Mucosa of rectum (tissue), 2 donors: ENCODE data around the gene ZNF25.
"Not testable (repeated sequence)": the region's sequence is repeated elsewhere in the genome, so short reads cannot be mapped to it uniquely, and the experiment has no call there.

Experiments
- H3K27ac ChIP-seq, 2 donors: one replicate each; pipeline ENCODE4 v1.7.0; 2013; ENCODE audit warnings: inconsistent platforms in 2 of 2, low read depth in 2 of 2, low read length in 2 of 2
- H3K27me3 ChIP-seq, 2 donors: one replicate each; pipeline ENCODE4 v1.7.0; 2013; ENCODE audit warnings: low read length in 2 of 2; ENCODE audit not compliant: control insufficient read depth in 2 of 2, insufficient read depth in 2 of 2
- H3K36me3 ChIP-seq, 2 donors: one replicate each; pipeline ENCODE4 v1.7.0; 2013; ENCODE audit warnings: low read length in 2 of 2; ENCODE audit not compliant: control insufficient read depth in 2 of 2, insufficient read depth in 2 of 2
- H3K4me1 ChIP-seq, 2 donors: one replicate each; pipeline ENCODE4 v1.7.0; 2013; ENCODE audit warnings: low read length in 2 of 2, mild to moderate bottlenecking in 1 of 2; ENCODE audit not compliant: control insufficient read depth in 2 of 2, insufficient read depth in 2 of 2
- H3K4me3 ChIP-seq, 2 donors: one replicate each; pipeline ENCODE4 v1.7.0; 2013; ENCODE audit warnings: low read length in 2 of 2
- H3K9ac ChIP-seq, 2 donors: one replicate each; pipeline ENCODE4 v1.7.0; 2013; ENCODE audit warnings: low read length in 2 of 2, low read depth in 1 of 2, mild to moderate bottlenecking in 1 of 2
- H3K9me3 ChIP-seq, 2 donors: one replicate each; pipeline ENCODE4 v1.7.0; 2013; ENCODE audit warnings: low read length in 2 of 2; ENCODE audit not compliant: control insufficient read depth in 2 of 2
- donor health status: healthy.
- donor health status: Normal muscosa, but diverticular disease.

The ZNF25 gene

GRCh38 chr10:37998920-37999319, 22.5 kb upstream of the ZNF25 start:
- not testable (repeated sequence) for H3K27ac ChIP-seq, H3K4me3 ChIP-seq, H3K9me3 ChIP-seq, H3K4me1 ChIP-seq, H3K9ac ChIP-seq, H3K27me3 ChIP-seq, H3K36me3 ChIP-seq

DNA sequence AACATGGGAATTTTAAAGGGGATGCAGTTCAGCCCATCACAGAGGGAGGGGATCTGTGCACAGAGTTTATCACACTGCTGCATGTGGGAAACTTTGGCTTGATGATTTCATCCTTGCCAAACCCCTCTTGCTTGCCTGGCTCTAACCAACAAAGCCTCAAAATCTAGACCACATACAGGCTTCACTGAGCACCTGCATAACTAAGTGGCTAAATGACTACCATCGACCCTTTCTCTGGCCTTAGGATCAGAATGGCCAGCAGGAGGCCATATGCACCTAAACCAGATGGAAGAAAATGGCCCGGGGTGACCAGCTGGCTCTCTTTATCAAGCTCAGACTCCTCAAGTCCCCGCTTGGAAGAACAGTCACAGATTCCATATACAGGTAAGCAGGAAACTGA, 15.6 kb upstream of the ZNF25 start:
- no peak overlapping the region for H3K27ac ChIP-seq
- H3K4me1 ChIP-seq: no peaks in the 10 kb centered on the region
- no peaks in the 10 kb centered on the region for H3K36me3 ChIP-seq
- no peaks in the 10 kb centered on the region for H3K9me3 ChIP-seq
- H3K9ac ChIP-seq: no peak overlapping the region
- H3K4me3 ChIP-seq: no peak overlapping the region
- H3K27me3 ChIP-seq: no peaks in the 10 kb centered on the region

DNA sequence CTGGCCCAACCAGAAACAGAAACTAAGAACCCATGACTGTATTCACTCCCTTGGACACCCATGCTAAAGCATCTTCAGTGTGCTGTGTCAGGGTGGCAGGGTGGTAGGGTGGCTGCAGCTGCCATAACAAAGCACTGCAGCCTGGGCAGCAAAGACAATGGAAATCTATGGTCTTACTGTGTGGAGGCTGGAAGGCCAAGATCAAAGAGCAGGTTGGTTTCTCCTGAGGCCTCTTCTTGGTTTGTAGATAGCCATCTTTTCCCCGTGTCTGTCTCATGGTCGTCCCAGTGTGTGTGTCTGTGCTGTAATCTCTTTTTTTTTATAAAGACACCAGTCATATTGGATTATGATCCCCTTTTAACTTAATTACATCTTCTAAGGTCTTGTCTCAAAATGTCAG, 15.2 kb upstream of the ZNF25 start:
- no peaks in the 10 kb centered on the region for H3K4me1 ChIP-seq
- H3K27me3 ChIP-seq: no peaks in the 10 kb centered on the region
- no peak overlapping the region for H3K9ac ChIP-seq

GRCh38 chr10:37976880-37977203, 395 bp upstream of the ZNF25 start:
- H3K4me3 ChIP-seq: peak overlapping the region; percentile 85 to 94
- H3K9me3 ChIP-seq: no peaks in the 10 kb centered on the region
- H3K27me3 ChIP-seq: no peaks in the 10 kb centered on the region
- H3K36me3 ChIP-seq: no peaks in the 10 kb centered on the region
- peak overlapping the region; percentile 87 to 95 for H3K9ac ChIP-seq
- H3K27ac ChIP-seq: peak overlapping the region; percentile 48 to 64
- H3K4me1 ChIP-seq: peaks cover 5 to 7% of the 10 kb centered on the region in 2 donors

More for the DNA sequence above, 15.2 kb upstream of the ZNF25 start:
- Histone ChIP-seq H3K27ac (no peak overlapping the region), H3K4me3 (no peak overlapping the region), H3K9me3 (no peaks in the 10 kb centered on the region), H3K36me3 (no peaks in the 10 kb centered on the region)

GRCh38 chr10:37975401-37975991, 951 bp downstream of the ZNF25 start:
- Histone ChIP-seq H3K27ac (peak overlapping the region; percentile 95 to 97), H3K9me3 (no peaks in the 10 kb centered on the region), H3K27me3 (no peaks in the 10 kb centered on the region), H3K4me3 (peak overlapping the region; percentile 85 to 94), H3K4me1 (peaks cover 5 to 7% of the 10 kb centered on the region in 2 donors), H3K9ac (peak overlapping the region; percentile 86 to 95), H3K36me3 (peaks cover 0 to 5% of the 10 kb centered on the region in 2 donors)

- peaks cover 0 to 16% of the 10 kb centered on the region in 2 donors for H3K36me3 ChIP-seq
- no peaks in the 10 kb centered on the region for H3K9me3 ChIP-seq
- H3K27ac ChIP-seq: no peak overlapping the region
- peaks cover 5 to 7% of the 10 kb centered on the region in 2 donors for H3K4me1 ChIP-seq
- H3K4me3 ChIP-seq: no peak overlapping the region
- H3K9ac ChIP-seq: no peak overlapping the region
- no peaks in the 10 kb centered on the region for H3K27me3 ChIP-seq
Measured at GRCh38 chr10:37972396-37972795, 4.1 kb downstream of the ZNF25 start.

DNA sequence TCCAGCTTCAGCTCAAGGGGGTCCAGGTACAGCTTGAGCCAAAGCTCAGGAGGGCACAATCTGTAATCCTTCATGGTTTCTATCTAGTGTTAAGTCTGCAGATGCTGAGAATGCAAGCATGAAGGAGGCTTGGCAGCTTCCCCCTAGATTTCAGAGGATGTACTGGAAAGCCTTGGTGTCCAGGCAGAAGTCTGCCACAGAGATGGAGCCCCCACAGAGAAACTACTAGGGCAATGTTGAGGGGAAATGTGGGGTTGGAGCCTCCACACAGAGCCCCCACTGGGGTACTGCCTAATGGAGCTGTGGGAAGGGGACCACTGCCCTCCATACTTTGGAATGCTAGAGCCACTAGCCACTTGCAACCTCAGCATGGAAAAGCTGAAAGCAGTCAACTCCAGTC, 11.4 kb downstream of the ZNF25 start:
- no peak overlapping the region for H3K9ac ChIP-seq
- no peak overlapping the region for H3K27ac ChIP-seq
- no peaks in the 10 kb centered on the region for H3K27me3 ChIP-seq
- peaks cover 0 to 15% of the 10 kb centered on the region in 2 donors for H3K36me3 ChIP-seq
- H3K9me3 ChIP-seq: peaks cover 4% of the 10 kb centered on the region in 2 donors
- H3K4me3 ChIP-seq: no peak overlapping the region
- H3K4me1 ChIP-seq: no peaks in the 10 kb centered on the region

DNA sequence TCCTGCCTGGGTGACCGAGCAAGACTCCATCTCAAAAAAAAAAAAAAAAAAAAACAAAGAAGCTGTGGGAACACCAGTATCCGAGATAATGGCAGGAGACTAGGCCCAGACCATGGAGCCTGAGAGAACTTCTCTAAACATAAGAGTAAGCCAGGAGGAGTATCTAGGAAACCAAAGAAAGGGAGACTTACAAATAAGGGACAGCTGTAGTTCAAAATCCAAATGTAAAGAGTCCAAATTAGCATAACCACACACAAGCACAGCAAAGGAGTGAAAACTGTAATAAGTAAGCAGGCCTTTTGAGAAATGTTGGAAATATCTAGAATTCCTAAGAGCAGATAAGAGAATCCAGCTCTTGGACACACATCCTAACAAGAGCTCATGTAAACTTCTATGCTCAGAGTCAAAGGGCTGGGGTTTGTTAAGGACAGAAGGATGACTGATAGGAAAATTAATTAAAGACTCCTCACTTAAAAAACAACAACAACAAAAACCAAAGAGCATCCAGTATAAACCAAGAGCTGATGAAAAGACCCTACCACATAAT, 15.8 kb downstream of the ZNF25 start:
- no peaks in the 10 kb centered on the region for H3K27me3 ChIP-seq
- no peak overlapping the region for H3K27ac ChIP-seq
- peaks cover 4 to 8% of the 10 kb centered on the region in 2 donors for H3K36me3 ChIP-seq
- peaks cover 4% of the 10 kb centered on the region in 2 donors for H3K9me3 ChIP-seq
- H3K4me1 ChIP-seq: no peaks in the 10 kb centered on the region
- H3K9ac ChIP-seq: no peak overlapping the region
- H3K4me3 ChIP-seq: no peak overlapping the region

DNA sequence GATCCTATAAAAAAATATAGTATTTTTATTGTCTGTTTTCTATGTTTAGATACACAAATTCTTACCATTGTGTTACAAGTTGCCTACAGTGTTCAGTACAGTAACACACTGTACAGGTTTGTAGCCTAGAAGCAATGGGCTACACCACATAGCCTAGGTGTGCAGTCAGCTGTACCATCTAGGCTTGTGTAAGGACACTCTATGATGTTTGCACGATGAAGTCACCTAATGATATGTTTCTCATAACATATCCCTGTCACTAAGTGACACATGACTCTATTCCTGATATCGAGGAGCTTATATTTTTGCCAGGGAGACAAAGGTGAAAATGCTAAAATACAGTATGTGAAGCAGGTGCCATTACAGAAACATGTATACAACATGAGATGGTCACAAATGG, 18.6 kb downstream of the ZNF25 start:
- H3K36me3 ChIP-seq: peaks cover 19 to 22% of the 10 kb centered on the region in 2 donors
- H3K27me3 ChIP-seq: no peaks in the 10 kb centered on the region
- no peaks in the 10 kb centered on the region for H3K4me1 ChIP-seq
- H3K9me3 ChIP-seq: no peaks in the 10 kb centered on the region
- H3K9ac ChIP-seq: no peak overlapping the region
- no peak overlapping the region for H3K4me3 ChIP-seq
- no peak overlapping the region for H3K27ac ChIP-seq

GRCh38 chr10:37952926-37953325, 23.5 kb downstream of the ZNF25 start:
- Histone ChIP-seq H3K27ac (no peak overlapping the region), H3K36me3 (peaks cover 28 to 31% of the 10 kb centered on the region in 2 donors), H3K9ac (no peak overlapping the region), H3K4me1 (no peaks in the 10 kb centered on the region), H3K4me3 (no peak overlapping the region), H3K27me3 (no peaks in the 10 kb centered on the region), H3K9me3 (no peaks in the 10 kb centered on the region)
